Uterus (tissue), 4 donors: Measurements from ENCODE around the gene PPP2R2B. TPM values are rescaled to one million over a fixed set of nuclear protein-coding genes. Genes with fewer than 3 reads are reported as not detected.

Experiments used
- DNase-seq, 2 donors: peaks; one replicate each; pipeline ENCODE4 v3.0.0-alpha.2; 2019 to 2020
- H3K27ac ChIP-seq, 2 donors: fragments of 200-600 bp; sonication (generic); 1 replicate in 1 of 2; 2 replicates in 1 of 2; pipeline ENCODE4 v1.5.1; 2016 to 2018
- H3K27me3 ChIP-seq, 2 donors: fragments of 200-600 bp; sonication (generic); one replicate each; pipeline ENCODE4 v1.5.1; 2018 to 2019; ENCODE audit warnings: control low read depth in 1 of 2
- H3K36me3 ChIP-seq, 2 donors: fragments of 200-600 bp; sonication (generic); one replicate each; pipeline ENCODE4 v1.5.1; 2019; ENCODE audit warnings: control low read depth in 1 of 2
- H3K4me1 ChIP-seq, 2 donors: fragments of 200-600 bp; sonication (generic); one replicate each; pipeline ENCODE4 v1.5.1; 2018 to 2019; ENCODE audit warnings: control low read depth in 1 of 2
- H3K4me3 ChIP-seq, 2 donors: fragments of 200-600 bp; sonication (generic); 1 replicate in 1 of 2; 2 replicates in 1 of 2; pipeline ENCODE4 v1.5.1; 2018 to 2019; ENCODE audit warnings: mild to moderate bottlenecking in 1 of 2
- H3K9me3 ChIP-seq, 2 donors: fragments of 200-600 bp; sonication (generic); one replicate each; pipeline ENCODE4 v1.5.1; 2019; ENCODE audit warnings: control low read depth in 1 of 2
- CTCF ChIP-seq, 4 experiments: fragments of 200-600 bp in 2 of 4; fragments of 450-650 bp in 2 of 4; sonication (generic) in 2 of 4; IDR thresholded peaks; one replicate each; pipeline ENCODE4 v1.5.1; 2016 to 2019; ENCODE audit warnings: antibody characterized with exemption in 4 of 4, mild to moderate bottlenecking in 2 of 4, moderate library complexity in 1 of 4
- POLR2A ChIP-seq, 2 donors: fragments of 450-650 bp; IDR thresholded peaks; one replicate each; pipeline ENCODE4 v1.6.1; 2016; ENCODE audit warnings: antibody characterized with exemption in 2 of 2, mild to moderate bottlenecking in 1 of 2, moderate library complexity in 1 of 2
- intact Hi-C: fragments of 100-400 bp; cut with DNase I; formaldehyde crosslinking; loops from one replicate; pipeline ENCODE4 v1.15.1; 2023; ENCODE audit warnings: low total_unique reads
- total RNA-seq, 4 donors: library from RNA; depleted of rRNA in 3 of 4; stranded (reverse); fragments of >200 nt in 3 of 4; gene quantifications; one replicate each; pipeline versions ENCODE4 v1.1.0 to v1.2.4, GENCODE V29; 2014 to 2023
- donor health status: DM: yes; HTN: yes; CAD: no.

Gene PPP2R2B
- total RNA-seq, 4 donors from 2014 or later = 0.26 to 14.8 (median 2.0) TPM; not detected in 1

DNA sequence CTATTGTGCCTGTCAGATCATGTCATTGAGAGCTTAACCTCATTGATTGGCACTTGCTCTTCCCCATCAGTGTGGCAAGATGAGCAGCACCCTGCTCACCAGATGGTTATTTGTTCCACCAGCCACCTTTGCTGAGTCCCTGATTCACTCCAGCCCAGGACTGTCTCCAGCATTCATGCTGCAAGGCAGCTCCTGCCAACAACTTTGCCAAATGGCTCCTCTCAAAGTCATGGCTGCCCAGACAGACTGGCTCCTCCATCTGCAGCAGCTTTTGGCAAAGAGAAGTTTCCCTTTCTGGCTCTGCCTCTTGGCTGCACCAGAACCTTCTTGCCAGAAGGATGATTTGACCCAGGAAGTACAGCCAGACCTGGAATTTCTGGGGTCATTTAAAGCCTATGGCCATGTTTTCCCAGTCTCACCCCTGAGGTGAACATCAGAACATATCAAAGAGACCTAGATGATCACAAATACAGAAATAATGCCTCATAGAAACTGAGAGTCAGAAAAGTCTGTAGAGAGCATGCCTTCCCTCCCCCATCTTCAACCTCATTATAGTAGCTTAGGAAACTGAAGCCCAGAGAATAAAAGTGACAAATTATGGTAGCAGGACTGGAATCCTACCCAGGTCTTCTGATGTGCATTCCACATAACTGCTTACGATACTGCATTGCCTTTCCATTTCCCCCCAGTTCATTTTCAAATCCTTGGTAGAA, 10.4 kb downstream of the PPP2R2B start:
- H3K4me3 ChIP-seq = no peak overlapping the region
- H3K9me3 ChIP-seq = no peaks in the 10 kb centered on the region
- DNase-seq = no peak
- no peaks in the 10 kb centered on the region for H3K27me3 ChIP-seq
- H3K4me1 ChIP-seq = no peaks in the 10 kb centered on the region
- TF ChIP-seq CTCF (IDR thresholded peaks at IDR 0.05) (no peak), POLR2A (IDR thresholded peaks at IDR 0.05) (no peak)
- no peak overlapping the region for H3K27ac ChIP-seq
- intact Hi-C loops = no loop called here
- no peaks in the 10 kb centered on the region for H3K36me3 ChIP-seq

- Histone ChIP-seq H3K27ac (no peak overlapping the region), H3K4me3 (no peak overlapping the region), H3K4me1 (no peaks in the 10 kb centered on the region), H3K9me3 (no peaks in the 10 kb centered on the region), H3K27me3 (no peaks in the 10 kb centered on the region), H3K36me3 (no peaks in the 10 kb centered on the region)
- intact Hi-C loops = no loop called here
- no peak for DNase-seq
- TF ChIP-seq CTCF (IDR thresholded peaks at IDR 0.05) (no peak), POLR2A (IDR thresholded peaks at IDR 0.05) (no peak)
Observed at GRCh38 chr5:146866263-146866662, 12.3 kb downstream of the PPP2R2B start.

- no peak overlapping the region for H3K27ac ChIP-seq
- no peaks in the 10 kb centered on the region for H3K9me3 ChIP-seq
- intact Hi-C loops = no loop called here
- no peaks in the 10 kb centered on the region for H3K27me3 ChIP-seq
- no peak for DNase-seq
- no peak for TF ChIP-seq POLR2A (IDR thresholded peaks at IDR 0.05)
- TF ChIP-seq CTCF (IDR thresholded peaks at IDR 0.05) = no peak
- no peaks in the 10 kb centered on the region for H3K36me3 ChIP-seq
- no peaks in the 10 kb centered on the region for H3K4me1 ChIP-seq
- no peak overlapping the region for H3K4me3 ChIP-seq
Observed at GRCh38 chr5:146862641-146863040, 15.9 kb downstream of the PPP2R2B start.

- no peak for DNase-seq
- H3K27me3 ChIP-seq = no peaks in the 10 kb centered on the region
- H3K27ac ChIP-seq = no peak overlapping the region
- H3K36me3 ChIP-seq = no peaks in the 10 kb centered on the region
- intact Hi-C loops = no loop called here
- TF ChIP-seq POLR2A (IDR thresholded peaks at IDR 0.05) (no peak), CTCF (IDR thresholded peaks at IDR 0.05) (no peak)
- H3K9me3 ChIP-seq = no peaks in the 10 kb centered on the region
- H3K4me1 ChIP-seq = no peaks in the 10 kb centered on the region
- H3K4me3 ChIP-seq = no peak overlapping the region
Observed at GRCh38 chr5:146860213-146860893, 18.2 kb downstream of the PPP2R2B start.

DNA sequence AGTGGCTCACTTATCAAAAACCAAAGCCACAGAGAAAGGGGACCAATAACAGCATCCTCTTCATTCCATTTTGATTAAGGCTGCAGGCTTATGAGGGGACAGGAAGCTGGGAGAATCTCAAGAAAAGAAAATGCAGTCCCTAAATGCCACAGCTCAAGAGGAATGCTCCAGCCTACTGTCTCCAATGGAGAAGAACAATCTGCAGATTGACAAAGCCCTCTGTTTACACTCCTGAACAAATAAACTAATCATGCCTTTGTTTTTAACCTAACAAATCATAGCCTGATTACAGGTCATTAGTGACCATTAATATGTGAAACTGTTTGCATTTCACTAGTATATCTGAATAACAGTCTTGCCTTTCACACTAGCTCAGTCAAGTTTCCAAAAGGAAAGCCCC, 26.5 kb downstream of the PPP2R2B start:
- intact Hi-C loops = no loop called here
- H3K27ac ChIP-seq = no peak overlapping the region
- no peaks in the 10 kb centered on the region for H3K9me3 ChIP-seq
- TF ChIP-seq POLR2A (IDR thresholded peaks at IDR 0.05) (no peak), CTCF (IDR thresholded peaks at IDR 0.05) (no peak)
- DNase-seq = no peak
- H3K36me3 ChIP-seq = no peaks in the 10 kb centered on the region
- no peaks in the 10 kb centered on the region for H3K27me3 ChIP-seq
- no peaks in the 10 kb centered on the region for H3K4me1 ChIP-seq
- no peak overlapping the region for H3K4me3 ChIP-seq
